IMR-90 (cell line): ENCODE measurements around the gene MCRIP2. TPM values are rescaled to one million over a fixed set of nuclear protein-coding genes. Genes with fewer than 3 reads are reported as not detected.

ENCODE experiments used
- ATAC-seq: fragments of 200-7000 bp; cut with Tn5 transposase; 2 replicates; pipeline ENCODE4 v1.9.1; 2020; ENCODE audit warnings: low read depth, mild to moderate bottlenecking, moderate library complexity
- BruUV-seq: library from RNA; stranded (reverse); fragments of 400-500 nt; replicated peaks from 2 replicates; lab custom pipeline; 2021; lab: Mats Ljungman, UMichigan
- CTCF ChIA-PET: fragments of 300-600 bp; formaldehyde crosslinking; extraction: SDS; loops from one replicate; lab custom pipeline; 2021; ENCODE audit warnings: antibody characterized with exemption; lab: Yijun Ruan, JAX
- POLR2A ChIA-PET: fragments of 300-600 bp; sonication (Branson Sonifier 250); formaldehyde crosslinking; loops from one replicate; lab custom pipeline; 2022; ENCODE audit warnings: antibody characterized with exemption; ENCODE audit not compliant: unreplicated experiment; lab: Charles Lee
- DNase-seq: peaks from one replicate; pipeline ENCODE4 v3.0.0; 2013
- H2AFZ ChIP-seq: replicated peaks from 2 replicates; pipeline ENCODE3; 2013; ENCODE audit warnings: low read length, mild to moderate bottlenecking; ENCODE audit not compliant: poor library complexity
- H2AK5ac ChIP-seq: 2 replicates; pipeline ENCODE4 v1.6.1; 2013; ENCODE audit warnings: low read depth, low read length, inconsistent platforms
- H2AK9ac ChIP-seq: replicated peaks from 2 replicates; pipeline ENCODE3; 2013; ENCODE audit warnings: mild to moderate bottlenecking, low read depth, low read length, moderate library complexity; ENCODE audit not compliant: poor library complexity
- H2BK120ac ChIP-seq: 2 replicates; pipeline ENCODE4 v1.6.1; 2013; ENCODE audit warnings: low read depth, low read length, inconsistent platforms
- H2BK15ac ChIP-seq: 3 replicates; pipeline ENCODE4 v1.6.1; 2013; ENCODE audit warnings: low read depth, low read length, inconsistent platforms
- H2BK20ac ChIP-seq: 2 replicates; pipeline ENCODE4 v1.6.1; 2013; ENCODE audit warnings: low read depth, mild to moderate bottlenecking, inconsistent platforms, low read length, moderate library complexity
- H2BK5ac ChIP-seq: 2 replicates; pipeline ENCODE4 v1.6.1; 2013; ENCODE audit warnings: mild to moderate bottlenecking, low read depth, low read length, inconsistent platforms; ENCODE audit not compliant: poor library complexity, severe bottlenecking
- H3K14ac ChIP-seq: replicated peaks from 2 replicates; pipeline ENCODE4 v1.6.1; 2013; ENCODE audit warnings: low read depth, low read length, inconsistent platforms
- H3K18ac ChIP-seq: 2 replicates; pipeline ENCODE4 v1.6.1; 2013; ENCODE audit warnings: low read depth, low read length, control low read depth
- H3K23ac ChIP-seq: 2 replicates; pipeline ENCODE4 v1.6.1; 2013; ENCODE audit warnings: low read depth, low read length, inconsistent platforms
- H3K27ac ChIP-seq: 2 replicates; pipeline ENCODE4 v1.5.1; 2013; ENCODE audit warnings: mild to moderate bottlenecking, control low read depth, low read length; ENCODE audit not compliant: insufficient read depth
- H3K27me3 ChIP-seq: 2 replicates; pipeline ENCODE4 v1.6.1; 2013; ENCODE audit warnings: low read length; ENCODE audit not compliant: control insufficient read depth, insufficient read depth
- H3K36me3 ChIP-seq: 2 replicates; pipeline ENCODE4 v1.6.1; 2013; ENCODE audit warnings: low read length, mixed read lengths; ENCODE audit not compliant: control insufficient read depth, insufficient read depth
- H3K4ac ChIP-seq: 2 replicates; pipeline ENCODE4 v1.6.1; 2013; ENCODE audit warnings: low read depth, low read length, inconsistent platforms
- H3K4me1 ChIP-seq: 2 replicates; pipeline ENCODE4 v1.6.1; 2013; ENCODE audit warnings: low read length, mixed read lengths; ENCODE audit not compliant: control insufficient read depth, insufficient read depth
- H3K4me2 ChIP-seq: 2 replicates; pipeline ENCODE4 v1.6.1; 2013; ENCODE audit warnings: low read depth, mild to moderate bottlenecking, control low read depth, low read length, moderate library complexity
- H3K4me3 ChIP-seq: 2 replicates; pipeline ENCODE4 v1.5.1; 2013; ENCODE audit warnings: low read depth, mild to moderate bottlenecking, control low read depth, low read length, moderate library complexity; ENCODE audit not compliant: insufficient read depth
- H3K56ac ChIP-seq: 2 replicates; pipeline ENCODE4 v1.6.1; 2013; ENCODE audit warnings: low read length, inconsistent platforms; ENCODE audit not compliant: insufficient read depth; ENCODE audit errors: extremely low read depth
- H3K79me1 ChIP-seq, 2 experiments: 2 replicates each; pipeline ENCODE4 v1.6.1; 2013; ENCODE audit warnings: low read length in 2 of 2, inconsistent platforms in 1 of 2, low read depth in 1 of 2
- H3K9ac ChIP-seq: 2 replicates; pipeline ENCODE4 v1.6.1; 2013; ENCODE audit warnings: low read depth, low read length, control low read depth
- H3K9me1 ChIP-seq: 2 replicates; pipeline ENCODE4 v1.6.1; 2013; ENCODE audit warnings: low read length, inconsistent platforms; ENCODE audit not compliant: insufficient read depth
- H3K9me3 ChIP-seq: 2 replicates; pipeline ENCODE4 v1.6.1; 2013; ENCODE audit warnings: low read length; ENCODE audit not compliant: control insufficient read depth, insufficient read depth
- H4K20me1 ChIP-seq: 2 replicates; pipeline ENCODE4 v1.6.1; 2013; ENCODE audit warnings: low read length, inconsistent platforms; ENCODE audit not compliant: insufficient read depth
- H4K5ac ChIP-seq: 2 replicates; pipeline ENCODE4 v1.6.1; 2013; ENCODE audit warnings: mild to moderate bottlenecking, low read depth, low read length, control low read depth
- H4K8ac ChIP-seq, 2 experiments: 2 replicates each; pipeline ENCODE4 v1.6.1; 2013; ENCODE audit warnings: low read depth in 2 of 2, low read length in 2 of 2, control low read depth in 1 of 2, inconsistent platforms in 1 of 2
- H4K91ac ChIP-seq: 2 replicates; pipeline ENCODE4 v1.6.1; 2013; ENCODE audit warnings: low read depth, low read length, inconsistent platforms; ENCODE audit not compliant: insufficient read depth
- BHLHE40 ChIP-seq: fragments of 150-350 bp; IDR thresholded peaks from 2 replicates; pipeline ENCODE4 v1.6.1; 2016; ENCODE audit warnings: mild to moderate bottlenecking, low read depth, low read length
- CEBPB ChIP-seq: IDR thresholded peaks from 2 replicates; pipeline ENCODE4 v1.6.1; 2012; ENCODE audit warnings: low read depth, low read length, improper control_type of control experiment
- CHD1 ChIP-seq: IDR thresholded peaks from 2 replicates; pipeline ENCODE4 v1.6.1; 2012; ENCODE audit warnings: low read depth, low read length, improper control_type of control experiment
- FOS ChIP-seq: fragments of 150-350 bp; IDR thresholded peaks from 2 replicates; pipeline ENCODE4 v1.6.1; 2016; ENCODE audit warnings: low read depth, low read length
- MAFK ChIP-seq: IDR thresholded peaks from 2 replicates; pipeline ENCODE4 v1.6.1; 2012; ENCODE audit warnings: low read depth, low read length, improper control_type of control experiment
- MAZ ChIP-seq: IDR thresholded peaks from 2 replicates; pipeline ENCODE4 v1.6.1; 2012; ENCODE audit warnings: low read depth, mild to moderate bottlenecking, low read length, improper control_type of control experiment, moderate library complexity, borderline replicate concordance
- MXI1 ChIP-seq: IDR thresholded peaks from 2 replicates; pipeline ENCODE4 v1.6.1; 2012; ENCODE audit warnings: low read depth, mild to moderate bottlenecking, low read length, moderate library complexity, borderline replicate concordance
- NFE2L2 ChIP-seq: fragments of 150-350 bp; IDR thresholded peaks from 2 replicates; pipeline ENCODE4 v1.6.1; 2016; ENCODE audit warnings: low read depth, mild to moderate bottlenecking, low read length
- RCOR1 ChIP-seq: IDR thresholded peaks from 2 replicates; pipeline ENCODE4 v1.6.1; 2012; ENCODE audit warnings: mild to moderate bottlenecking, low read length, improper control_type of control experiment; ENCODE audit not compliant: insufficient replicate concordance
- RFX5 ChIP-seq: IDR thresholded peaks from 2 replicates; pipeline ENCODE4 v1.8.0; 2012; ENCODE audit warnings: low read depth, mild to moderate bottlenecking, low read length, moderate library complexity
- WGBS, 2 experiments: methylation state at CpG; one replicate each; pipeline versions ENCODE4 v1.1.5 to v1.1.7; 2013; ENCODE audit warnings: missing lambda C conversion rate in 2 of 2; ENCODE audit not compliant: insufficient read length in 1 of 2; ENCODE audit errors: extremely low coverage in 2 of 2; 5-methylcytosine and 5-hydroxymethylcytosine counted together
- dilution Hi-C: fragments of 300-500 bp; cut with HindIII; formaldehyde crosslinking; loops from one replicate; pipeline ENCODE4 v1.14.3; 2018; ENCODE audit warnings: low sequenced_read_pairs; ENCODE audit not compliant: unreplicated experiment
- in situ Hi-C: fragments of 300-500 bp; cut with MboI; formaldehyde crosslinking; loops from 3 replicates; pipeline ENCODE4 v1.14.3; 2019; ENCODE audit warnings: low sequenced_read_pairs, inconsistent platforms, mixed read lengths
- intact Hi-C: fragments of 100-400 bp; cut with micrococcal nuclease; formaldehyde crosslinking; loops from 2 replicates; pipeline ENCODE4 v1.10.0; 2022
- polyA plus RNA-seq, 3 experiments: library from polyadenylated mRNA; depleted of rRNA; stranded (reverse); fragments of >200 nt; gene quantifications; 2 replicates each; pipeline ENCODE4 v1.2.3, GENCODE V29; 2012; ENCODE audit warnings: low replicate concordance in 1 of 3
- total RNA-seq: library from RNA; depleted of rRNA; stranded (reverse); fragments of >200 nt; gene quantifications from 2 replicates; pipeline ENCODE4 v1.2.3, GENCODE V29; 2012
- TF ChIP-seq, protein P1 (sequence below): conservative IDR thresholded peaks from 2 replicates; pipeline ENCODE4 v1.5.1; 2012; ENCODE audit warnings: mild to moderate bottlenecking, low read depth, low read length, improper control_type of control experiment
- TF ChIP-seq, protein P2 (sequence below): fragments of 150-350 bp; IDR thresholded peaks from 2 replicates; pipeline ENCODE4 v1.6.1; 2016; ENCODE audit warnings: low read depth, mild to moderate bottlenecking, low read length, moderate library complexity, borderline replicate concordance
- TF ChIP-seq, protein P3 (sequence below): fragments of 150-350 bp; IDR thresholded peaks from 2 replicates; pipeline ENCODE4 v1.6.1; 2017; ENCODE audit warnings: mild to moderate bottlenecking, antibody characterized with exemption, low read length, low read depth

Gene MCRIP2
- total and polyA plus RNA-seq, 2 of the 4 experiments (the other 2 are of a cell fraction): 6.3 to 19.6 TPM

DNA sequence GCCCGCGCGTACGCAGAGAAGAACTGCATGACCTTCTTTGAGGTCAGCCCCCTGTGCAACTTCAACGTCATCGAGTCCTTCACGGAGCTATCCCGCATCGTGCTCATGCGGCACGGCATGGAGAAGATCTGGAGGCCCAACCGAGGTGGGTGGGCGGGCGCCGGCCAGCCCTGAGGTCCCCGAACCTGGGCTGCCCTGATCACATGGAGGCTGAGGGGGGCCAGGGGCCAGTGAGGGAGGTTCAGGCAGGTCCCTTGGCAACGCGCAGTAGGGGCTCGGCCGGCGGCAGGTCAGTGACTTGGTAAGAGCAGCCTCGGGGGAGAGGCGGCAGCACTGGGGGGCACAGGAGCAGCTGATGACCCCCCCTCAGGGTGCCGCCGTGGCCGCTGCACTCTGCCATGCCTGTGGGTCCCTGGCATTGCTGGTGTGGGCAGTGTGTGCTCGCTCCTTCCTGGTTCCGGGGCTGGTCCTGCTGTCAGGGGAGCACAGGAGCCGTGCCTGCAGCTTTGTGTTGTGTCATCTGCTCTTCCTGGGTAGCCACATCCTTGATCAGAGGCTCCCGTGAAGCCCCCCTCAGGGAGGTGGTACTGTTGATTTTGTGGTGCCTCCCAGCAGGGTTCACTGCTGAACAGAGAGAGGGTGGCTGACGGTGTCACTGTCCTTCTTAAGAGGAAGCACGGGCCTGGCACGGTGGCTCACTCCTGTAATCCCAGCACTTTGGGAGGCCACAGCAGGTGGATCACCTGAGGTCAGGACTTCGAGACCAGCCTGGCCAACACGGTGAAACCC, 15.5 kb upstream of the MCRIP2 start:
- Histone ChIP-seq H3K4ac (peak overlapping the region; percentile 68), H4K91ac (peak overlapping the region; percentile 70), H3K9me1 (peaks cover 4% of the 10 kb centered on the region; the same call in 1 of the 2 replicates), H2AK5ac (peak overlapping the region; percentile 92), H3K27me3 (no peaks in the 10 kb centered on the region), H2AK9ac (peak overlapping the region; percentile 97), H3K9ac (no peak overlapping the region), H4K5ac (peak overlapping the region; percentile 57; the same call in 1 of the 2 replicates), H3K36me3 (peaks cover 7% of the 10 kb centered on the region; the same call in 1 of the 2 replicates), H3K79me1 (peaks cover 9 to 48% of the 10 kb centered on the region in 2 experiments; a peak in 2 of 4 replicates), H2BK120ac (peak overlapping the region; percentile 85), H3K23ac (no peak overlapping the region), H3K4me3 (no peak overlapping the region), H3K18ac (peak overlapping the region; percentile 39; the same call in 1 of the 2 replicates), H3K4me1 (peaks cover 27% of the 10 kb centered on the region), H3K4me2 (no peak overlapping the region), H4K20me1 (0 out of 2 replicates have a peak, but pooled peaks cover 8% of the 10 kb centered on the region), H2AFZ (peak overlapping the region; percentile 76), H2BK20ac (peak overlapping the region; percentile 82), H3K9me3 (no peaks in the 10 kb centered on the region), H4K8ac (peak overlapping the region; percentile 43 to 78; a peak in 3 of 4 replicates), H3K27ac (peak overlapping the region; percentile 75), H2BK15ac (peak overlapping the region; percentile 85; the same call in 2 of the 3 replicates), H3K56ac (no peak overlapping the region), H2BK5ac (peak overlapping the region; percentile 89), H3K14ac (peak overlapping the region; percentile 77)
- in situ Hi-C loops: no loop called here
- POLR2A ChIA-PET: no interaction called here
- intact Hi-C loops: no loop called here
- BruUV-seq: no TSS peak
- CTCF ChIA-PET: no interaction called here
- 95% methylated on average over 24 of the region's 35 CpGs; no CpG with 5 or more reads in 1 of the 2 experiments for WGBS, 2 experiments
- no peak for DNase-seq
- no peak for ATAC-seq
- dilution Hi-C loops: no loop called here
- TF ChIP-seq, protein P1, sequence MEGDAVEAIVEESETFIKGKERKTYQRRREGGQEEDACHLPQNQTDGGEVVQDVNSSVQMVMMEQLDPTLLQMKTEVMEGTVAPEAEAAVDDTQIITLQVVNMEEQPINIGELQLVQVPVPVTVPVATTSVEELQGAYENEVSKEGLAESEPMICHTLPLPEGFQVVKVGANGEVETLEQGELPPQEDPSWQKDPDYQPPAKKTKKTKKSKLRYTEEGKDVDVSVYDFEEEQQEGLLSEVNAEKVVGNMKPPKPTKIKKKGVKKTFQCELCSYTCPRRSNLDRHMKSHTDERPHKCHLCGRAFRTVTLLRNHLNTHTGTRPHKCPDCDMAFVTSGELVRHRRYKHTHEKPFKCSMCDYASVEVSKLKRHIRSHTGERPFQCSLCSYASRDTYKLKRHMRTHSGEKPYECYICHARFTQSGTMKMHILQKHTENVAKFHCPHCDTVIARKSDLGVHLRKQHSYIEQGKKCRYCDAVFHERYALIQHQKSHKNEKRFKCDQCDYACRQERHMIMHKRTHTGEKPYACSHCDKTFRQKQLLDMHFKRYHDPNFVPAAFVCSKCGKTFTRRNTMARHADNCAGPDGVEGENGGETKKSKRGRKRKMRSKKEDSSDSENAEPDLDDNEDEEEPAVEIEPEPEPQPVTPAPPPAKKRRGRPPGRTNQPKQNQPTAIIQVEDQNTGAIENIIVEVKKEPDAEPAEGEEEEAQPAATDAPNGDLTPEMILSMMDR: no peak
- TF ChIP-seq, protein P2, sequence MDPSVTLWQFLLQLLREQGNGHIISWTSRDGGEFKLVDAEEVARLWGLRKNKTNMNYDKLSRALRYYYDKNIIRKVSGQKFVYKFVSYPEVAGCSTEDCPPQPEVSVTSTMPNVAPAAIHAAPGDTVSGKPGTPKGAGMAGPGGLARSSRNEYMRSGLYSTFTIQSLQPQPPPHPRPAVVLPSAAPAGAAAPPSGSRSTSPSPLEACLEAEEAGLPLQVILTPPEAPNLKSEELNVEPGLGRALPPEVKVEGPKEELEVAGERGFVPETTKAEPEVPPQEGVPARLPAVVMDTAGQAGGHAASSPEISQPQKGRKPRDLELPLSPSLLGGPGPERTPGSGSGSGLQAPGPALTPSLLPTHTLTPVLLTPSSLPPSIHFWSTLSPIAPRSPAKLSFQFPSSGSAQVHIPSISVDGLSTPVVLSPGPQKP: no peak
- TF ChIP-seq BHLHE40 (no peak), RFX5 (no peak), CEBPB (no peak), NFE2L2 (no peak), RCOR1 (no peak), MXI1 (no peak), CHD1 (no peak), FOS (no peak), MAFK (no peak), MAZ (no peak)
- TF ChIP-seq, protein P3, sequence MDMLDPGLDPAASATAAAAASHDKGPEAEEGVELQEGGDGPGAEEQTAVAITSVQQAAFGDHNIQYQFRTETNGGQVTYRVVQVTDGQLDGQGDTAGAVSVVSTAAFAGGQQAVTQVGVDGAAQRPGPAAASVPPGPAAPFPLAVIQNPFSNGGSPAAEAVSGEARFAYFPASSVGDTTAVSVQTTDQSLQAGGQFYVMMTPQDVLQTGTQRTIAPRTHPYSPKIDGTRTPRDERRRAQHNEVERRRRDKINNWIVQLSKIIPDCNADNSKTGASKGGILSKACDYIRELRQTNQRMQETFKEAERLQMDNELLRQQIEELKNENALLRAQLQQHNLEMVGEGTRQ: no peak
